Transverse colon (tissue), 4 donors: ENCODE measurements around the gene EML5. TPM values are rescaled to one million over a fixed set of nuclear protein-coding genes. Genes with fewer than 3 reads are reported as not detected.

Source experiments
- DNase-seq: peaks from one replicate; pipeline ENCODE4 v3.0.0-alpha.2; 2019
- H3K27ac ChIP-seq, 4 donors: fragments of 200-600 bp; sonication (generic); 2 replicates each; pipeline ENCODE4 v1.5.1; 2016 to 2018; ENCODE audit warnings: inconsistent platforms in 4 of 4
- H3K27me3 ChIP-seq: fragments of 200-600 bp; sonication (generic); 2 replicates; pipeline ENCODE4 v1.5.1; 2017; ENCODE audit warnings: inconsistent platforms
- H3K36me3 ChIP-seq, 4 donors: fragments of 200-600 bp; sonication (generic); 2 replicates each; pipeline ENCODE4 v1.5.1; 2017 to 2019; ENCODE audit warnings: inconsistent platforms in 4 of 4
- H3K4me1 ChIP-seq, 4 donors: fragments of 200-600 bp; sonication (generic); 2 replicates each; pipeline ENCODE4 v1.5.1; 2017 to 2020; ENCODE audit warnings: inconsistent platforms in 4 of 4
- H3K4me3 ChIP-seq, 4 donors: fragments of 200-600 bp; sonication (generic); 1 replicate in 1 of 4; 2 replicates in 3 of 4; pipeline versions ENCODE4 v1.5.1 to v1.6.1; 2017 to 2019; ENCODE audit warnings: inconsistent platforms in 4 of 4
- H3K9me3 ChIP-seq, 2 donors: fragments of 200-600 bp; sonication (generic); 2 replicates each; pipeline ENCODE4 v1.5.1; 2017 to 2019; ENCODE audit warnings: inconsistent platforms in 2 of 2
- EP300 ChIP-seq: sonication (generic); formaldehyde crosslinking; IDR thresholded peaks from one replicate; pipeline ENCODE4 v1.6.1; 2017; ENCODE audit warnings: antibody characterized with exemption, low read depth
- POLR2A ChIP-seq: fragments of 450-650 bp; IDR thresholded peaks from one replicate; pipeline ENCODE4 v1.6.1; 2016; ENCODE audit warnings: antibody characterized with exemption, mild to moderate bottlenecking, moderate library complexity
- POLR2AphosphoS5 ChIP-seq, 3 donors: sonication (generic); formaldehyde crosslinking; IDR thresholded peaks; one replicate each; pipeline ENCODE4 v1.6.1; 2016; ENCODE audit warnings: antibody characterized with exemption in 3 of 3
- WGBS, 2 donors: methylation state at CpG; one replicate each; pipeline ENCODE4 v1.1.5; 2018; ENCODE audit warnings: low coverage in 1 of 2; 5-methylcytosine and 5-hydroxymethylcytosine counted together
- in situ Hi-C, 4 donors: fragments of 200-750 bp; cut with MboI; loops; one replicate each; pipeline versions ENCODE4 v1.15.0 to v1.15.1; 2017; ENCODE audit warnings: low sequenced_read_pairs in 3 of 4, low pct_ligation_motif_present in 1 of 4, low pct_unique_long_range_greater_than_20kb in 1 of 4
- intact Hi-C: fragments of 100-400 bp; cut with DNase I; formaldehyde crosslinking; loops from one replicate; pipeline ENCODE4 v1.15.1; 2023; ENCODE audit warnings: low total_unique reads
- total RNA-seq, 4 donors: library from RNA; depleted of rRNA; stranded (reverse); fragments of >200 nt; gene quantifications; one replicate each; pipeline ENCODE4 v1.1.0, GENCODE V29; 2016
- TF ChIP-seq, protein P1 (sequence below), 5 experiments: fragments of 200-600 bp in 3 of 5; fragments of 450-650 bp in 2 of 5; sonication (generic) in 3 of 5; IDR thresholded peaks; 1 replicate in 2 of 5; 2 replicates in 3 of 5; pipeline ENCODE4 v1.5.1; 2016 to 2017; ENCODE audit warnings: antibody characterized with exemption in 5 of 5, inconsistent platforms in 3 of 5, mild to moderate bottlenecking in 2 of 5, moderate library complexity in 1 of 5

The EML5 gene
- total RNA-seq, 4 donors from 2014 or later: 0.20 to 4.9 (median 1.7) TPM

DNA sequence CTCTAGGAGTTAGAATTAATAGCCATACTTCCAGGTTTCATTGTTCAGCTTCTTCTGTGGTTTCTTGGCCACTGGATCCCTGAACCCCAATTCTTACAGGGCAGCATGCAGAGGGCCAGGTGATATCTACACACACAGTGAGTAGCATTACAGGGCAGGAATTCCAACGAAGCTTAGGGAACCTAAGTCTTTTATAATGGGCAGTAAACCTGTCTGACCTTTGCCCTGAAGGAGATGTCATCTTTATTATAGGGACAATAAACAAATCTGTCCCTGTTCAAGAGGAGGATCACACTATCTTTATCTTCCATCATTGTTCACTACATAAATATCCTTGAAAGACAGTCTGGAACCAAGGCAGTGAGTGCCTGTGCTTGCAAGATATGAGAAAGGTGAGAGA is 11.7 kb upstream of the EML5 start:
- no peaks in the 10 kb centered on the region for H3K36me3 ChIP-seq
- WGBS, 2 donors: 0 to 9% methylated on average over 1 of the region's 1 CpG
- no peak overlapping the region for H3K27ac ChIP-seq
- H3K4me3 ChIP-seq: no peak overlapping the region
- TF ChIP-seq POLR2AphosphoS5 (IDR thresholded peaks at IDR 0.05): no peak
- no peak for TF ChIP-seq EP300
- TF ChIP-seq POLR2A: no peak
- TF ChIP-seq, protein P1, sequence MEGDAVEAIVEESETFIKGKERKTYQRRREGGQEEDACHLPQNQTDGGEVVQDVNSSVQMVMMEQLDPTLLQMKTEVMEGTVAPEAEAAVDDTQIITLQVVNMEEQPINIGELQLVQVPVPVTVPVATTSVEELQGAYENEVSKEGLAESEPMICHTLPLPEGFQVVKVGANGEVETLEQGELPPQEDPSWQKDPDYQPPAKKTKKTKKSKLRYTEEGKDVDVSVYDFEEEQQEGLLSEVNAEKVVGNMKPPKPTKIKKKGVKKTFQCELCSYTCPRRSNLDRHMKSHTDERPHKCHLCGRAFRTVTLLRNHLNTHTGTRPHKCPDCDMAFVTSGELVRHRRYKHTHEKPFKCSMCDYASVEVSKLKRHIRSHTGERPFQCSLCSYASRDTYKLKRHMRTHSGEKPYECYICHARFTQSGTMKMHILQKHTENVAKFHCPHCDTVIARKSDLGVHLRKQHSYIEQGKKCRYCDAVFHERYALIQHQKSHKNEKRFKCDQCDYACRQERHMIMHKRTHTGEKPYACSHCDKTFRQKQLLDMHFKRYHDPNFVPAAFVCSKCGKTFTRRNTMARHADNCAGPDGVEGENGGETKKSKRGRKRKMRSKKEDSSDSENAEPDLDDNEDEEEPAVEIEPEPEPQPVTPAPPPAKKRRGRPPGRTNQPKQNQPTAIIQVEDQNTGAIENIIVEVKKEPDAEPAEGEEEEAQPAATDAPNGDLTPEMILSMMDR (IDR thresholded peaks at IDR 0.05): no peak
- in situ Hi-C loops: no loop called here
- no peaks in the 10 kb centered on the region for H3K4me1 ChIP-seq
- intact Hi-C loops: no loop called here
- no peaks in the 10 kb centered on the region for H3K27me3 ChIP-seq
- H3K9me3 ChIP-seq: no peaks in the 10 kb centered on the region
- no peak for DNase-seq

DNA sequence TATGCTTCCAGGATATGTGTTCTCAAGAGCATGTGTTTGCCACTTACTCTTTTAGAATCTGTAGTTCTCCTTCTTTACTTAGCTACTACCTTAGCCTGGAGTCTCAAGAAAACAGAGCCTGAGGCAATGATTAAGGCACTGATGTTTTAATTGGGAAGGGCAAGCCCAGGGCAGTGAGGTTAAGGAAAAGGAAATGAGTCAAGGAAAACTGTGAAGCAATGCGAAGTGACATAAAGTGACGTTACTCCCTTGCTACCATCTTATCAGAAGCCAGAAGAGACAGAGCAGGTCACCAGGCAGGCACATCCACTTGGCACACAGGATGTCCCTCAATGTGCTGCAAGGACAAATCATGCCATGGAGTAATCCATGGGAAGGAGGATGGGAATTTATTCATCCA is 11.3 kb upstream of the EML5 start:
- Histone ChIP-seq H3K4me1 (no peaks in the 10 kb centered on the region), H3K9me3 (no peaks in the 10 kb centered on the region), H3K27me3 (no peaks in the 10 kb centered on the region), H3K27ac (no peak overlapping the region), H3K4me3 (no peak overlapping the region), H3K36me3 (no peaks in the 10 kb centered on the region)
- in situ Hi-C loops (no loop called here), intact Hi-C loops (no loop called here)
- WGBS, 2 donors: 82 to 84% methylated on average over 2 of the region's 2 CpGs
- TF ChIP-seq POLR2AphosphoS5 (IDR thresholded peaks at IDR 0.05): no peak
- TF ChIP-seq, protein P1 (IDR thresholded peaks at IDR 0.05): no peak
- no peak for TF ChIP-seq POLR2A
- no peak for TF ChIP-seq EP300
- DNase-seq: no peak

DNA sequence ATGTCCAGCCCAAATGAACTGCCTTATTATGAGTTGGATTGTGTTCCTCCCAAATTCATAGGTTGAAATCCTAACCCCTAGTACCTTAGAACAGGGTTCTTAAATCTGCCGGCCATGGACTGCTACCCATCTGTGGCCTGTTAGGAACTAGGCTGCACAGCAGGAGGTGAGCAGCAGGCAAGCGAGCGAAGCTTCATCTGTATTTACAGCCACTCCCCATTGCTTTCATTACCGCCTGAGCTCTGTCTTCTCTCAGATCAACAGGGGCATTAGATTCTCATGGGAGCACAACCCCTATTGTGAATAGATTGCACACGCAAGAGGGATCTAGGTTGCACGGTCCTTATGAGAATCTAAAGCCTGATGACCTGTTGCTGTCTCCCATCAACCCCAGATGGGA is 9.8 kb upstream of the EML5 start:
- TF ChIP-seq EP300 (no peak), POLR2AphosphoS5 (IDR thresholded peaks at IDR 0.05) (no peak), POLR2A (no peak)
- TF ChIP-seq, protein P1 (IDR thresholded peaks at IDR 0.05): no peak

DNA sequence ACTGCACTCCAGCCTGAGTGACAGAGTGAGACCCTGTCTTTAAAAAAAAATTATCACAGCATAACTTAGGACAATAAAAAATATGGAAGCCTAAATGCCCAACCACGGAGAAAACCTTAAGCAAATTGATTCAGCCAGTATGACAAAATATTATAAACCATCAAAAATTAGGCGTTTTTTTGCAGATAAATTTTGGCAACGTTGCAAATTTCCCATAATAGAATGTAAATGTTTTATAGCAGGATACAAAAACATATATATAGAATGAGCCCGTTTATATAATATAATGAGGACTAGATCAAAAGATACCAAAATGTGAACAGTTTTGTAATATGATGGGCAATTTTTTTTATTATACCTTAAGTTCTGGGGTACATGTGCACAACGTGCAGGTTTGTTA is 6.8 kb upstream of the EML5 start:
- intact Hi-C loops (no loop called here), in situ Hi-C loops (no loop called here)
- no peak for TF ChIP-seq EP300
- no peak for TF ChIP-seq POLR2AphosphoS5 (IDR thresholded peaks at IDR 0.05)
- TF ChIP-seq POLR2A: no peak
- TF ChIP-seq, protein P1 (IDR thresholded peaks at IDR 0.05): no peak
- 59 to 62% methylated on average over 5 of the region's 5 CpGs for WGBS, 2 donors
- H3K4me1 ChIP-seq: no peaks in the 10 kb centered on the region
- no peak overlapping the region for H3K27ac ChIP-seq
- H3K9me3 ChIP-seq: no peaks in the 10 kb centered on the region
- H3K36me3 ChIP-seq: no peaks in the 10 kb centered on the region
- no peak for DNase-seq
- H3K4me3 ChIP-seq: no peak overlapping the region
- H3K27me3 ChIP-seq: no peaks in the 10 kb centered on the region

More for the DNA sequence above, 9.8 kb upstream of the EML5 start:
- DNase-seq: no peak
- in situ Hi-C loops: no loop called here
- Histone ChIP-seq H3K4me1 (no peaks in the 10 kb centered on the region), H3K4me3 (no peak overlapping the region), H3K27me3 (no peaks in the 10 kb centered on the region), H3K27ac (no peak overlapping the region), H3K9me3 (no peaks in the 10 kb centered on the region), H3K36me3 (no peaks in the 10 kb centered on the region)
- intact Hi-C loops: no loop called here
- 84% methylated on average over 6 of the region's 6 CpGs; no CpG with 5 or more reads in 1 of the 2 donors for WGBS, 2 donors
